NCI-H526 treated with DMSO at 0.1 percent for 48 hours (cell line): ENCODE results near the gene NFE2L3.
A peak's percentile ranks its signal among the peaks of the same experiment; 100 is the strongest.

ENCODE experiments used
- DNase-seq: peaks from one replicate; lab custom pipeline; 2025; lab: John Stamatoyannopoulos, UW

The NFE2L3 gene

DNA sequence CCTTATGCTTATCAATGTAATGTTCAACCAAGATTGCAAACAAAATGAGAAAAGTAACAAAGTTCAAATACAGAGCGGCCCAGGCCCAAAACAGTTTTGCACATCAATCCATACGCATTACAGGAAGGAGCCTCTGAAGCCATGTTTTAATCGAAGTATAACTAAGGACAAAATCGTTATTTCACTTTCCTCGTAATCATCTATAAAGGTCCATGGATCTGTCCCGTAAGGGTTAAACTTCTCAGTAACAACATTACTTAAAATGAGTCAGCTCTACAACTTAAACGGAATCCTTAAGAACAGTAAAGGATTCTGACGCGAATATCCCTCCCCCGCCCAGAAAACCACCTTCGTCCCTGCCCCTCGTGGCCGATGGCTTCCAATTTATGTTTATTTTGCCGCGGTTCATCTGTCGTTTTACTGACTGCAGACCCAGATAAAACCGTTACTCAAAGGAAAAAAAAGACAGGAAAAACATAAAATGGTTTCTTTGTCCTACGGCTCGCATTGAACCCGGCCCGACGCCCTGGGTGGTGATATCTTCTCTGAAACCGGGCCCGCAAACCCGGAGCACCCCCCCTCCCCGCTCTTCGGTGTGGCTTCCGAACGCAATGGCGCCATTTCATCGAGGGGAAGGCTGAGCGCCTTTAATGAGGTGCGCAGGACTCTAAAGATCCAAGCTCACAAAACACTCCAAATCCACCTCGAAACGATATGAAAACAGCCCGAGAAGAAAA lies 47.5 kb downstream of the NFE2L3 start:
- DNase-seq: no peak

GRCh38 chr7:26200038-26200443 lies 48.0 kb downstream of the NFE2L3 start:
- peak; percentile 51 for DNase-seq

DNA sequence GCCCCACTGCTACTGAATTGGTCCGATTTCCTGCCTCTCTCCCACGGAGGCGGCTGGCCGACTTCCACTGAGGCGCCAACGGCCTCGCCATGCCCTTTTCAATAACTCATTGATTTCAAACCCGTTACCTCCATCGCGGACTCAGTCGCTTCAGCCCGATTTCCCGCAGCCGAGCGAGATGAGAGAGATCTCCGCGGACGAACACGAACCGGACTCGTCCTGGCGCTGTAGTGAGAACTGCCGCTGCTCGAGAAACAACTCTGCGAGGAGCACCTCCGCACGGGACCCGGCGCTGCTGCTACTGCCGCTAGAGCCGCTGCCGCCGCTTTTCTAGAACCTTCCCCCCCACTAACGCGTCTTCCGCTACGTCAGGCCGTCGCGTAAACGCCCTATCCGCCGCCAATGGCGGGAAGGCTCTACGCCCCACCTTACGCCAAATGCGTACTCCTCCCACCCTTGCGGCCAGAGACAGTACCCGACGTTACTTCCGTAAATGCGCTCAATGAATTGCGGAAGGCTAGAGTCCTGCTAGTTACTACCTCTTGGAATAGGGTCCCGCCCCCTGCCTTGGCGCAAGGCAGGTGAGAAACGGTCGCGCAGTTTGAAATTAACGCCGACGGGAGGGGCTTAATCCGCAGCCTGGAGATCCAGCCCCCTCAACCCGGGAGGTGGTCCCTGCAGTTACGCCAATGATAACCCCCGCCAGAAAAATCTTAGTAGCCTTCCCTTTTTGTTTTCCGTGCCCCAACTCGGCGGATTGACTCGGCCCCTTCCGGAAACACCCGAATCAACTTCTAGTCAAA lies 48.6 kb downstream of the NFE2L3 start, which contains the start of gene HNRNPA2B1:
Gene HNRNPA2B1 (minus strand): TSS at position 303 of the 803 bp plus-strand sequence. CDS start 169 bp downstream, at position 134.
- peak; percentile 95 for DNase-seq

- peak; percentile 93 for DNase-seq
These were observed 49.4 kb downstream of the NFE2L3 start, which contains the start of gene CBX3 for GRCh38 chr7:26201247-26202018. Gene CBX3, plus strand, starts transcription at chr7:26201745. Its CDS starts 1,254 bp downstream, at chr7:26202999.

DNA sequence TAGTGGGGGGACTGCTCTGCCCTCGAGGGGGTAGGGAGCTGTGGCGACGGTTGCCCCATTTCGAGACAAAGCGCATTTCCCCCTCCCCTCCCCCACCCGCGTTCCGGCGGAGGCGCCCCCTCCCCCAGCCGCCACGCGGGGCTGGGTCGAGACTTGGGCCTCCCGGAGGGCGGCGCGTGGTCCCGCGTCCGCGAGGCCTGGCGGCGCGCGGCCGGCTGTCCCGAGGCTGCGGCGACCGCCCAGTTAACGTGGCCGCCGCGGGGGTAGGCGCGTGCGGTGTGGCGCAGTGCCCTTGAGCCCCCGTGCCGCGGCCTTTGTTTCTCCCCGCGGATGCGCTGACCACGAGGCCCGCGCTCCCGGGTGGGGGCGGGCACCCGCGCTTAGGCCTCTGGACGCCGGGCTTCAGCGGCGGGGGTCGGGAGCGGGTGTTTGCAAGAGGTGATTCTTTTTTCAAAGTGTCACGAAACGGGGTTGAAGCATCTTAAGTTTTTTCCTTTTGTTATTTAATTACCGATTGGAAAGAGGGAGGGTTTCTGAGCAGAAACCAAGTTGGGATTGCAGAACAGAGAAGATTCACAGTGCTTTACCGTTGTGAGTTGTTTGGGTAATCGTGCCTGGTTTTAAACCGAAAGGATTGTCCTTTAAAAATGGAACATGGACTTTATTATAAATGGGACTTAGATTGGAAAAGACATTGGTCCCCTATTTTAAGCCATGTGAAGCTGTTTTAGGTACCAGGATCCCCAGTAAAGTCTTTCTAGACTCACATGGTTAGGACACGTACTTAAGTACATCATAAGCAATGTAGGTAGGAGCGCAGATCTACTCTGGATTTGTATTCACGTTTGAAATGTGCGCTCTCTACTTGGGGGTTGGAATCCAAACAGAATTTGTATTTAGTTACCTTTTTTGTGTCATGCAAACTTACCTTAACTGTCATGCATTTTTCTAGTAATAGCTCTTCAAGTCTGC lies 50.3 kb downstream of the NFE2L3 start:
- DNase-seq: peak; percentile 56

DNA sequence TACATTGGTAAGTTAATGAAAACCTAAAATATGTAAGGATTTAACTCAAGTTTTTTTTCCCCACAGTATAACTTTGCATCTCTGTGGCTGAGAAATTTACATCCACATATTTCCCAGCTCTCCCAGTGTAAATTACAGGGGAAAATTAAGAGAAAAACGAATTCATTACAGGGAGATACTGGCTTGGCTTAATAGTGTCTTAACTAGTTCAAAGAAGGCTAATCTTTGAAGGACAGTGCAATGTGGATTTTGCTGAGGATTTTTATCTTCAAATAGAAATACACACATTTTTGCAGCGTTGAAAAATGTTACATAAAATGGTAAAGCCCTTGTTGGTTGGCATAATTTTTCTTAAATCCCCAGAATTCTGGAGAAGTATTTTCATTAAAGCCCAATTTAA lies 51.0 kb downstream of the NFE2L3 start:
- no peak for DNase-seq

DNA sequence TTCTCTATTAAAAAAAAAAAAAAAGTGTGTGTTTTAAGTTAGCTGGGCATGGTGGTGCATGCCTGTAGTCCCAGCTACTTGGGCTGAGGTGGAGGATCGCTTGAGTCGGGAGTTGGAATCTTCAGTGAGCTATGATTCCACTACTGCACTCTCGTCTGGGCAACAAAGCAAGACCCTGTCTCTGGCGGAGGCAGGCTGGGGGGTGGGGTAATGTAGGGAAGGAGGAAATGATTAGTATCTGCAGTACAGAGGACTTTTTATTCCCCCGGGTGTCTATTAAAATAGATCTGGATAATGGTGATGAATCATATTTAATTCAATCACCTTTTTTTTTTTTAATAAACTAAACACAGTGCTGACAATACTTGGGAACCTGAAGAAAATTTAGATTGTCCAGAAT lies 56.0 kb downstream of the NFE2L3 start:
- DNase-seq: no peak

DNA sequence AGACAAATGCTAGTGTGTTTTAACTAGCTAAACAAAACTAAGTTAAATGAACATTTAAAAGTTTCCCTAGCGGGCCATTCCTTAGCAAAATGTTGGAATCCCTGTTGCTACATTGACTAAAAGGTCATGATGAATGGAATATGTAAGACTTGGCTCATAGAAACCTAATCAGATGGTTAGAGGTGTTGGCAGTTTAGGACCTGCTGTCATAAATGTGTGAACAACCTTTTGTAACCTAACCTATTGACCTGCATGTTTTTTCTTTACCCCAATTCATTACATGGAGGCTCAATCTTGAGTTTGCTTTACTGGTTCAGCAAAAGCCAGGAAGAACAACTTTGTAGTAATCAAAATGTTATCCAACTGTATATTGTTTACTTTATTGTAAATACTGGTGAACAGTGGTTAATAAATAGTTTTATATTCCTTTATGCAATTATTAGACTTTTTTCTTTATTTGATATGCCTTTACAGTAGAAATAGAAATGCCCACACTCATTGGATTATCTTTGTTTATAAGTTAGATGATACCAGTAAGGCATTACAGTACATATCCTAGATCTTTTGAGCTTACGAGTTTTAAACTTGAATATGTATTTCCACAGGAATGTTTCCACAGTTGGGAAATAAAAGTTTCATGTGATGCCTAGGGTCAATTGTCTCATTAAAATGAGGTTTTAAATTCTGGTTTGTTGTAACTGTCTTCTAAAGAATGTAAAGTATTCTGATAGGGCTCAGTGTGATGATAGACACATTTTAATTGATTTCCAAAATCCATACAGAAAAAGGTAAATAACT lies 61.1 kb downstream of the NFE2L3 start:
- DNase-seq: no peak

DNA sequence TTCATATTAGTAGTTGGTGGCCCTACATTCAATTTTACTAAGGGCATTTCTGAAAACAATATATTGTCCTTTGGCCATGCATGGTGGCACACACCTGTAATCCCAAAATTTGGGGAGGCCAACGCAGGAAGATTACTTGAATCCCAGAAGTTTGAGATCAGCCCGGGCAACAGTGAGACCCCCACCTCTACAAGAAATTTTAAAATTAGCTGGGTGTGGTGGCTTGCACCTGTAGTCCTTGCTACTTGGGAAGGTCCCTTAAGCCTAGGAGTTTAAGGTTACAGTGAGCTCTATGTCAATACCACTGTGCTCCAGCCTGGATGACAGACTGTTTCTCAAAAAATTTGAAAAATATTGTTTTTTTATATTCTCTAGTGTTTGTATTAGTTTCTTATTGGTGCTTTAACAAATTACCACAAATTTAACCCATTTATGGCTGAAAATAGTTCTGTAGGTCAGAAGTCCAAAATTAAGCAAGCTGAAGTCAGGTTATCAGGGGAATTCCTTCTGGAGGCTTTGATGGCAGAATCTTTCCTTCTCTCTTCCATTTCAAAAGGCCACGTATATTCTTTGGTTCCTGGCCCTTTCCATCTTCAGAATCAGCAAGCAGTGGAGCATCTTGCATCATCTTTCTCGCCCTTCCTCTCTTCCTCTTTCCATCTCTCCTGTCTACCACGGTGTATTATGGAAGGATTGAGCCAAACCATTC lies 62.0 kb downstream of the NFE2L3 start:
- no peak for DNase-seq

DNA sequence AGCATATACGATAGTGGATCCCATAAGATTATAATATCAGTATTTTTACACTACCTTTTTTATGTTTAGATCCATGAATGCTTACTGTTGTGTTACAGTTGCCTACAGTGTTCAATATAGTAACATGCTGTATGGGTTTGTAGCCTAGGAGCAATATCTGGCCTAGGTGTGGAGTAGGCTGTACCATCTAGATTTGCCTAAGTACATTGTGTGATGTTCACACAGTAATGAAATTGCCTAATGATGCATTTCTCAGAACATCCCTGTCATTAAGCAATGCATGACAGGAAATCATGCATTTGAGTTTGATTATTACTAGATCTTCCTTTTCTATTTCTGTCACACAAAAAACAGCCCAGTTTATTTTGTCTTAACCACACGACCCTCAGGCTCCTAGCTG lies 64.1 kb downstream of the NFE2L3 start:
- DNase-seq: peak; percentile 63

GRCh38 chr7:26224359-26224758 lies 72.4 kb downstream of the NFE2L3 start:
- DNase-seq: no peak

- no peak for DNase-seq
These were observed 76.0 kb downstream of the NFE2L3 start for GRCh38 chr7:26227987-26228386.

GRCh38 chr7:26233902-26234511 lies 82.0 kb downstream of the NFE2L3 start:
- DNase-seq: no peak
